HFFc6 (cell line): Measurements from ENCODE around the gene PTPN12. TPM values are rescaled to one million over a fixed set of nuclear protein-coding genes. Genes with fewer than 3 reads are reported as not detected.

Experiments used
- DNase-seq: peaks from one replicate; pipeline ENCODE4 v3.0.0-alpha.2; 2018
- H3K27ac Mint-ChIP-seq: 2 replicates; pipeline ENCODE4 v1.8.0; 2020; ENCODE audit warnings: mild to moderate bottlenecking, mixed read lengths
- H3K27me3 Mint-ChIP-seq: 2 replicates; pipeline ENCODE4 v1.8.0; 2021; ENCODE audit warnings: mild to moderate bottlenecking, moderate library complexity, mixed read lengths; ENCODE audit not compliant: insufficient read depth
- H3K36me3 Mint-ChIP-seq: 2 replicates; pipeline ENCODE4 v1.8.0; 2021; ENCODE audit warnings: low read depth, mixed read lengths
- H3K4me1 Mint-ChIP-seq: 2 replicates; pipeline ENCODE4 v1.8.0; 2020; ENCODE audit warnings: low read depth, mixed read lengths
- H3K4me3 Mint-ChIP-seq: 2 replicates; pipeline ENCODE4 v1.8.0; 2020; ENCODE audit warnings: mild to moderate bottlenecking, moderate library complexity, mixed read lengths
- H3K9me3 Mint-ChIP-seq: 2 replicates; pipeline ENCODE4 v1.8.0; 2020; ENCODE audit warnings: mild to moderate bottlenecking, mixed read lengths
- long read RNA-seq: library from polyadenylated mRNA; unstranded; transcript quantifications from one replicate; pipeline ENCODE4 v2.0.0, GENCODE V29; 2019
- total RNA-seq, 6 experiments: library from RNA; stranded (reverse); fragmentation: NEBNext Ultra II Directional; extraction: Animal tissue kit (Norgen Biotek cat#: 25700); gene quantifications; 2 replicates in 1 of 6; 3 replicates in 5 of 6; pipeline ENCODE4 v1.2.3, GENCODE V29; 2021
- TF ChIP-seq, protein P1 (sequence below): fragments of 200-600 bp; sonication (generic); IDR thresholded peaks from 2 replicates; pipeline ENCODE4 v1.5.0; 2021; ENCODE audit warnings: antibody characterized with exemption, mild to moderate bottlenecking

The PTPN12 gene
- total RNA-seq, result 10 to 100 TPM; 50.7 to 62.1 (median 56.4) TPM
- long read RNA-seq, partial matches to known transcripts, result 7 of 14 reads
- long read RNA-seq, other reads (novel, unspliced or antisense), result 2 of 14 reads

- peaks cover 2% of the 10 kb centered on the region; the same call in 1 of the 2 replicates for H3K27me3 Mint-ChIP-seq
- H3K9me3 Mint-ChIP-seq, result peaks cover 8% of the 10 kb centered on the region; the same call in 1 of the 2 replicates
- TF ChIP-seq, protein P1, sequence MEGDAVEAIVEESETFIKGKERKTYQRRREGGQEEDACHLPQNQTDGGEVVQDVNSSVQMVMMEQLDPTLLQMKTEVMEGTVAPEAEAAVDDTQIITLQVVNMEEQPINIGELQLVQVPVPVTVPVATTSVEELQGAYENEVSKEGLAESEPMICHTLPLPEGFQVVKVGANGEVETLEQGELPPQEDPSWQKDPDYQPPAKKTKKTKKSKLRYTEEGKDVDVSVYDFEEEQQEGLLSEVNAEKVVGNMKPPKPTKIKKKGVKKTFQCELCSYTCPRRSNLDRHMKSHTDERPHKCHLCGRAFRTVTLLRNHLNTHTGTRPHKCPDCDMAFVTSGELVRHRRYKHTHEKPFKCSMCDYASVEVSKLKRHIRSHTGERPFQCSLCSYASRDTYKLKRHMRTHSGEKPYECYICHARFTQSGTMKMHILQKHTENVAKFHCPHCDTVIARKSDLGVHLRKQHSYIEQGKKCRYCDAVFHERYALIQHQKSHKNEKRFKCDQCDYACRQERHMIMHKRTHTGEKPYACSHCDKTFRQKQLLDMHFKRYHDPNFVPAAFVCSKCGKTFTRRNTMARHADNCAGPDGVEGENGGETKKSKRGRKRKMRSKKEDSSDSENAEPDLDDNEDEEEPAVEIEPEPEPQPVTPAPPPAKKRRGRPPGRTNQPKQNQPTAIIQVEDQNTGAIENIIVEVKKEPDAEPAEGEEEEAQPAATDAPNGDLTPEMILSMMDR, result no peak
- H3K36me3 Mint-ChIP-seq, result peaks cover 14% of the 10 kb centered on the region
- peaks cover 41% of the 10 kb centered on the region for H3K4me1 Mint-ChIP-seq
- peak within 1 kb of the TSS; percentile 96 for H3K27ac Mint-ChIP-seq
- DNase-seq, result peak; percentile 71
- peak within 1 kb of the TSS; percentile 96 for H3K4me3 Mint-ChIP-seq
Measured at GRCh38 chr7:77537136-77537777, at the start of gene PTPN12. Gene PTPN12, plus strand, starts transcription at chr7:77537295. Its CDS starts 252 bp downstream, at chr7:77537547.

DNA sequence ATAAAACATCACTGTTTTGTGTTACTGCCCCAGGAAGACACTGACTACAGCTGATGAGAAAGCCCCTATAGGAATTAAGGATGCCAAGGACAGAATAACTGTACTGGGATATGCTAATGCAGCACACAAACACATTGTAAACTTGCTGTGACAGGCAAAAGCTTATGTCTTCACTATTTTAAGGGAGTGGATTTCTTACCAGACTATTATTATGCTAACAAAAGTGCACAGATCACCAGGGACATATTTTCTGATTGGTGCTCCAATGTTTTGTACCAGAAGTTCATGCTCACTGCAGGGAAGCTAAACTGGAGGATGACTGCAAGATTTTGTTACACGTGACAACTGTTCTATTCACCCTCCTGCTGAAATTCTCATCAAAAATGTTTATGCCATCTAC lies 48.1 kb upstream of the PTPN12 start:
- TF ChIP-seq, protein P1, result no peak
- Mint-ChIP-seq H3K27ac (no peak overlapping the region), H3K9me3 (no peaks in the 10 kb centered on the region), H3K36me3 (no peaks in the 10 kb centered on the region), H3K4me1 (no peaks in the 10 kb centered on the region), H3K27me3 (peaks cover 5% of the 10 kb centered on the region), H3K4me3 (no peak overlapping the region)
- DNase-seq, result no peak

- TF ChIP-seq, protein P1, result no peak
- Mint-ChIP-seq H3K36me3 (no peaks in the 10 kb centered on the region), H3K4me1 (no peaks in the 10 kb centered on the region)
Measured at GRCh38 chr7:77497079-77497478, 40.0 kb upstream of the PTPN12 start.

DNA sequence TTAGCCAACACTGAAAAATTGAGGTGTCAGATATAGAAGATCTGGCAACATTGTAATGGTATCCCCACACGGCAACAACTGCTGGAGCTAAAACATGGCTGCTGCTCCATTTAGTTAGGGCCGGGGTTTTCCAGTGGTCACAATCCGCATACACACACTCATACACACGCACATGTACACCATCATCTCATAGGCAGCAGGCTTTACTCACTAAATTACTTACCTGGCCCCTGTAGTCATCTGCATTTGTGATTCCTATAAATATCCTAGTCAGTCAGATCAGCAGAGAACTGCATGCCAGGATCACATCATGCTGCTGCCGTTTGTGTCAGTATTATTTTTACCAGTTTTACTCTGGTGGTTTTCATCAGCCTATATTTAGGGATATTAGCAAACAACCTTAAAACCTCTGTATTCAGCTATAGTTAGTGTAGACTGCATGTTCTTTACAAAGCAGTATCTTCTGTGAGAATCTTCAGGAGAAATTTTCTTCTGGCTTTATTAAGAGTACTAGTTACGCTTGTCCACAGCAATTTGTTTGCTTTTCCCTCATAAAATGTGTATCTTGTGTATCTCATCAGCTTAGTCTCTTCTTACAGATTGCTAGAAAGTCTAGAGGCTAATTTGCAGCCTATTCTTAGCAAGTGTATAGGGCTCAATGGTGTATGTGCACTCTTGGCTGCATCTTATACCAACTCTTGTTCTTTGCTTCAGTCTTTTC lies 38.3 kb upstream of the PTPN12 start:
- H3K4me3 Mint-ChIP-seq, result no peak overlapping the region
- TF ChIP-seq, protein P1, result no peak
- H3K36me3 Mint-ChIP-seq, result no peaks in the 10 kb centered on the region
- H3K9me3 Mint-ChIP-seq, result no peaks in the 10 kb centered on the region
- no peaks in the 10 kb centered on the region for H3K27me3 Mint-ChIP-seq
- H3K4me1 Mint-ChIP-seq, result no peaks in the 10 kb centered on the region
- DNase-seq, result no peak
- no peak overlapping the region for H3K27ac Mint-ChIP-seq

More at GRCh38 chr7:77497079-77497478, 40.0 kb upstream of the PTPN12 start:
- no peaks in the 10 kb centered on the region for H3K9me3 Mint-ChIP-seq
- DNase-seq, result no peak
- 0 out of 2 replicates have a peak, but pooled peaks cover 1% of the 10 kb centered on the region for H3K27me3 Mint-ChIP-seq
- H3K27ac Mint-ChIP-seq, result no peak overlapping the region
- H3K4me3 Mint-ChIP-seq, result no peak overlapping the region

GRCh38 chr7:77501192-77501515 lies 35.9 kb upstream of the PTPN12 start:
- no peaks in the 10 kb centered on the region for H3K4me1 Mint-ChIP-seq
- TF ChIP-seq, protein P1, result no peak
- H3K36me3 Mint-ChIP-seq, result no peaks in the 10 kb centered on the region
- no peak overlapping the region for H3K4me3 Mint-ChIP-seq
- no peaks in the 10 kb centered on the region for H3K27me3 Mint-ChIP-seq
- no peak for DNase-seq
- no peak overlapping the region for H3K27ac Mint-ChIP-seq
- H3K9me3 Mint-ChIP-seq, result no peaks in the 10 kb centered on the region
